GM12872 (cell line): ENCODE measurements around the gene WDR6.

Experiments used
- CTCF ChIP-seq: IDR thresholded peaks from 3 replicates; pipeline ENCODE4 v1.5.1; 2011; ENCODE audit warnings: low read depth, mild to moderate bottlenecking, low read length, moderate library complexity; ENCODE audit not compliant: insufficient read depth

The WDR6 gene

GRCh38 chr3:48996640-48997039, 10.6 kb upstream of the WDR6 start:
- TF ChIP-seq CTCF: no peak

GRCh38 chr3:48997102-48997635, 10.0 kb upstream of the WDR6 start:
- no peak for TF ChIP-seq CTCF

- no peak for TF ChIP-seq CTCF
Observed at GRCh38 chr3:48997714-48998637, 9.2 kb upstream of the WDR6 start.

- no peak for TF ChIP-seq CTCF
Observed at GRCh38 chr3:48999085-48999858, 7.9 kb upstream of the WDR6 start.

GRCh38 chr3:49001155-49001554, 6.0 kb upstream of the WDR6 start:
- no peak for TF ChIP-seq CTCF

- no peak for TF ChIP-seq CTCF
Observed at GRCh38 chr3:49004352-49005302, 2.6 kb upstream of the WDR6 start.
